B cell (primary cell): ENCODE measurements around the gene CBX7.

Experiments
- EZH2 ChIP-seq: IDR thresholded peaks from 2 replicates; pipeline ENCODE4 v1.6.1; 2012; ENCODE audit warnings: borderline replicate concordance, low read depth, mild to moderate bottlenecking, moderate library complexity, low read length; ENCODE audit not compliant: insufficient read depth, poor library complexity, severe bottlenecking
- TF ChIP-seq, protein P1 (sequence below): fragments of 200-600 bp; IDR thresholded peaks from one replicate; pipeline ENCODE4 v1.8.0; 2022; ENCODE audit warnings: antibody characterized with exemption, mild to moderate bottlenecking

DNA sequence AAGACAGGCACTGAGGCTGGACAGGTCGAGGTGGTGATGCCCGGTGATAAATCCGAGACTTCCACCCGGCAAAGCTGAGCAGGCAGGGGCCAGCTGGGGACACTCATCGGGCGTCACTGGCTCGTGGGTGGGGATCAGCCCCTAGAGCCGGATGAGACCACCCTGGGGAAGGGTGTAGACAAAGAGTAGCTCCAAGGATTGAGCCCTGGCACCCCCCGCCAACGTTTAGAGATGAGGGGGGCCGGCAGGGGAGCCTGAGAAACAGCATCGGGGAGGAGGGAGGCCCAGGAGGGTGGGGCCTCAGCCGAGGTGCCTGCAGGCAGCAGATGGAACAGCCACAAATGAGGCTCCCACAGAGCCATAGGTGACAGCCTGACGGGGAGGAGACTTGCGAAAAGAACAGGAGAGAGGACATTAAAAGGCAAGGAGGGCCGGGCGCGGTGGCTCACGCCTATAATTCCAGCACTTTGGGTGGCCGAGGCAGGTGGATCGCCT is 27.4 kb upstream of the CBX7 start:
- TF ChIP-seq, protein P1, sequence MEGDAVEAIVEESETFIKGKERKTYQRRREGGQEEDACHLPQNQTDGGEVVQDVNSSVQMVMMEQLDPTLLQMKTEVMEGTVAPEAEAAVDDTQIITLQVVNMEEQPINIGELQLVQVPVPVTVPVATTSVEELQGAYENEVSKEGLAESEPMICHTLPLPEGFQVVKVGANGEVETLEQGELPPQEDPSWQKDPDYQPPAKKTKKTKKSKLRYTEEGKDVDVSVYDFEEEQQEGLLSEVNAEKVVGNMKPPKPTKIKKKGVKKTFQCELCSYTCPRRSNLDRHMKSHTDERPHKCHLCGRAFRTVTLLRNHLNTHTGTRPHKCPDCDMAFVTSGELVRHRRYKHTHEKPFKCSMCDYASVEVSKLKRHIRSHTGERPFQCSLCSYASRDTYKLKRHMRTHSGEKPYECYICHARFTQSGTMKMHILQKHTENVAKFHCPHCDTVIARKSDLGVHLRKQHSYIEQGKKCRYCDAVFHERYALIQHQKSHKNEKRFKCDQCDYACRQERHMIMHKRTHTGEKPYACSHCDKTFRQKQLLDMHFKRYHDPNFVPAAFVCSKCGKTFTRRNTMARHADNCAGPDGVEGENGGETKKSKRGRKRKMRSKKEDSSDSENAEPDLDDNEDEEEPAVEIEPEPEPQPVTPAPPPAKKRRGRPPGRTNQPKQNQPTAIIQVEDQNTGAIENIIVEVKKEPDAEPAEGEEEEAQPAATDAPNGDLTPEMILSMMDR = no peak
- no peak for TF ChIP-seq EZH2
